HG03520 (cell line): ENCODE results near the gene HOXA3.

Experiments
- ATAC-seq: cut with Tn5 transposase; IDR thresholded peaks from one replicate; pipeline ENCODE4 v1.9.1; 2021; ENCODE audit warnings: mild to moderate bottlenecking, moderate library complexity; ENCODE audit not compliant: unreplicated experiment

Gene HOXA3

DNA sequence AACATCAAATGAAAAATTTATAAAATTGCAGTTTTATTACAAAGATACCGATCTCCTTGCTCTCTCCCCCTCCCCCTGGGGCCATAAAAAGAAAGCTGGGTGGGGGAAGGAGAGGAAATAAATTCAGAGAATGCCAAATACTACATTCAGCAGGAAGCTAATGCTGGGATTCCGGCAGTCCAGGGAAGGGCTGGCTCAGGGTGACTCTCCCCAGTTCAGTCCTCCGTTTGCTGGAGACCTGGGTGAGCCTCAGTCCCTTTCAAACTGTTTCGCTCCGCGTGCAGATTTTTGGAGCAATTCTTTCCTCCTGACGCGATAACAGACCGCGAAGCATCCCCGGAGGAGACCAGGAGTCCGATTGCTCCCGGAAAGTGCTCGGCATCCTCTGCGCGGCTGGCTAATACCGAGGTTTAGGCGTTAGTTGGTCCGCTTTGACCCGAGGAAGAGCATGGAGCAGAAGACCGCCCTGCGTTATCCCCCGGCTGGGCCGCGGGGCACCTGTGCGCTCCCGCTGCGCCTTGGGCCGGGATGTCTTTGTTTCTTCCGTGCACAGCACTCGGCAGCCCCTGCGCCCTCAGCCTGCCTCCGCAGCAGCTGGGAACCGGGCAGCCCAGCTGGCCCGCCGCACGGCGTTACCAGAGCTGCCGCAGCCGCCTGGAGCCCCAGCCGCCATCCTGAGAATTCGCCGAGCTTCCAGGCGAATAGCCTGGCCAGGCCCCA, 46.0 kb downstream of the HOXA3 start:
- ATAC-seq: no peak

DNA sequence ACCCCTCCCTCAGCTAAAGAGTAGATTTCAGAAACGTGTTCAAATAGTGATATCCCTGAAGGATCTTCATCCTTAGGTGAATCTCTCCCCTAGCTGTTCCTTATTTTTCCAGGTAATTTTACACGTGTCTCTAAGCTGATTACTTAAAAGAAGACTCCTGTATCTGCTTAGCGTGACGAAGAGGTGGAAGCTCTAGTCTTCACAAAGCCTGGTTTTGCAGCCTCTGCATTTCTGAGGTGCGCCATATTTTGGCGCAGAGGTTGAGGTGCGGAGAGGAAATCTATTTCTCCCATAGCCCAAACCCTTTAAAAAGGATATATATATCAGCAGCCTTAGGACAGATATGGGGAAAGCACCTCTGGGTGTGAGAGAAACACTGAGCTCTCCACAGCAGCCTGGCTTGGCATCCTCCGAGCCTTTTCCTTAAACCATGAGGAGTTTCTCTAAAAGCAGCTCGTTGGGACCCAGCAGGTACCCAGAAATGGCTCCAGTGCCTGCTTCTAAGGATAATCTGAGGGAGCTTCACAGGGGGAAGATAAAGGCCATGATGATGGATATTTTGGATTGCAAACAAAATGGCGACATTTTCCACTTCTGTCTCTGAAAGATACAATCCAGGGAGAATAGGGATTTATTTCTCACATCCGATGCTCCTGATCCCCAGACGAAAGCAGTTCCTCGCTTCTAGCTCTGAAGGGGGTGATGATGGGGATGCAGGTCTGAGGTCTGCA, 46.9 kb downstream of the HOXA3 start:
- no peak for ATAC-seq

DNA sequence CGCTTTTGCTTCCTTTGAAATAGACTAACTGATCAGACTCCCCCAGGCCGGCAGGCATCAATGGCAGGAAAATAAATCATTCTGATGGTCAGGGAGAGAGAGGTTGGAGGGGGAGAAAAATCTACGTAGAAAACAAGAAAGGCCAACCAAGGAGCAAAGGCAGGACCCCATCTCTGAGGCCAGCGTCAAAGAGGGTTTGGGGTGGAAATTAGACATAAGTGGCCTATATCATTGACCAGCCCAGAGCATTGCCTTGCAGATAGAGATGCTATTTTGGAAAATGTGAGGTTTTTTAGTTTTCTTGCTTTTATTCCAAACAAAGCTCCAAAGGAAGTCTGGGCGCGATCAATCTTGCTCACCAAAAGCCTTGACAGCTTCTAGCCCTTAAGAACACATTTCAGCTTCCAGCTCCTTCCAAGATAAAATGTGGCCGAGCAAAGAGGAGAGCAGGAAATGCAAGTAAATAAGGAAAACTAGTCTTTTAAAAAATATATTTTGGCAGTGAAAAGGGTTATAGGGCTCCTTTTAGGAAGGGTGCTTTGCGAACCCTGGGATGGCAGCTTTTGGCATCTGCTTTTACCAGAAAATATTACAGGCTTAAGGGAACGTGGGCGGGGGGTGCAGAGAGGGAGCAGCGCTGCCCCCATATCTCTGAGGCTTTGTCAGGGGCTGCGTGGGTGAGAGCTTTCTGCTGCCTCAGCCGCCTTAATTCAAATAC, 47.9 kb downstream of the HOXA3 start:
- ATAC-seq: no peak

DNA sequence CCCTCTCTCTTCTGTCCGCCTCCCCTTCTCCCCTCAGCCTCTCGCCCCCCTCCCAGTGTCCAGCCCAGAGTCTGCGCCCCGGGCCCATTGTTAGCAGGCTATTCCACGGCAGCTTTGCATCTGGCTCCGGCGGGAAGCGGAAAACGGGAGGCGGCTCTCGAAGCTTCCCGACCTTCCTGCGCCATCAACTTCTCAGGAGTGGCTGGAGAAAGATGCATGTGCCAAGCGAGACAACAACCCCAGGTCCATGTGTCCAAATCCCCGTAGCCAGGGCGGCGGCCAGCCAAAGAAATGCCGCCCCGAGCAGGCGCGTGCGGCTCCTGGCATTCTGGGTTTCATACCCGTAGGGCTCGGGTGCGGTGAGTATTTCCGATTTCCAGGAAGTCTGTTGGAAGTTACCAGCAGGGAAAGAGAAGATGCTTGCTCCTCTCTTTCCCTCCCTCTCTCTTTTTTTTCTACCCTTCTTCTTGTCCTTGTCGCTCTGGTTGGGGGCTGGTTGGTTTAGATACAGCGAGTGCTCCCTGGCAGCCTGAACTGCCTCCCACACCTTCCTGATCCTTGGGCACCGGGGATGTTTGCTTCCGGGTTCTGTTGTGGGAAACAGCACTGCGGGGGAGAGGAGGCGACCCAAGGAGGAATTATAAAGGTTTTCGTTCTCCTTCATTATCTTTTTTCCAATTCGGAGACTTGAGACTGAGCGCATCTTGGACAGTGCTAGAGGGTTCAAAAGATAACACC, 48.7 kb downstream of the HOXA3 start:
- no peak for ATAC-seq

DNA sequence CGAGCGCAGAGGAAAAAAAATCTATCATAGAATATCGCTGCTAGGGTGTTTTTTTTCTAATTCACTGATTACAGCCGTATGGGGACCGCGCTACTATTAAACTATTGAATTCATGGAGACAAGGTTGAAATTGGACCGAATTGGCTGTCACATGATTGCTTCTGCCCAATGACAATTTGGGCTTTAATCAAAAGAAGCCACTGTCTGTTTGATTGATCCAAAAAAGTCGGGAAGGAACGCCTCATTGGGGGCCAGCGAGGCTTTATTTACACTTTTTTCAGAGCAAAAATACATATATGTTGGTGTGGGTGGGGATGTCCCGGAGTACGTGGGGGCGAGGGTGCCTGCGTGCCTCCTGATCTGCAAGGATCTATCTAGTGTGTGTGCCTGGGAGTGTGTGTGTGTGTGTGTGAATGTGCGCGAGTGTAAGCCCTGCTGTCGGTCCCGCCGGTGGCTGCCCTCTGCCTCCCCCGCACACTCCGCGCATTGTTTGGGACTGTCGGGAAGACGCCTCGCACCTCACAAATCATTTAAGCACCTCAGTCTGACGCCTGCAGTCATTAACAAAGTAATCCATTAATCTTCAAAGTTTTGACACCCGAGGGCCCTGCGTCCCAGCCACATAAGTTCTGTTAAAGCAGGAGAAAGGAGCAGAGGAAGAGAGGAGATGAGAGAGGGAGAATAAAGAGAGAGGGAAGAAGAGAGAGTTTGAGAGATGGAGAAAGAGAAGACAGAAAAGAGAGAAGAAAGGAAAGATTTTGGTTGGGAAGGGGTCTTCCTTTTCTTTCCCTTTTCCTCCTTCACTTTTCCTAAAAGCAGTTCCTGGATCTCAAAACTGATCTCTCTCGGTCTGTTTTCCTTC, 49.6 kb downstream of the HOXA3 start, which contains the start of gene HOXA2:
TSS of gene HOXA2 (minus strand) at position 103 of the 862 bp plus-strand sequence. CDS start 183 bp downstream, outside the sequence.
- no peak for ATAC-seq

DNA sequence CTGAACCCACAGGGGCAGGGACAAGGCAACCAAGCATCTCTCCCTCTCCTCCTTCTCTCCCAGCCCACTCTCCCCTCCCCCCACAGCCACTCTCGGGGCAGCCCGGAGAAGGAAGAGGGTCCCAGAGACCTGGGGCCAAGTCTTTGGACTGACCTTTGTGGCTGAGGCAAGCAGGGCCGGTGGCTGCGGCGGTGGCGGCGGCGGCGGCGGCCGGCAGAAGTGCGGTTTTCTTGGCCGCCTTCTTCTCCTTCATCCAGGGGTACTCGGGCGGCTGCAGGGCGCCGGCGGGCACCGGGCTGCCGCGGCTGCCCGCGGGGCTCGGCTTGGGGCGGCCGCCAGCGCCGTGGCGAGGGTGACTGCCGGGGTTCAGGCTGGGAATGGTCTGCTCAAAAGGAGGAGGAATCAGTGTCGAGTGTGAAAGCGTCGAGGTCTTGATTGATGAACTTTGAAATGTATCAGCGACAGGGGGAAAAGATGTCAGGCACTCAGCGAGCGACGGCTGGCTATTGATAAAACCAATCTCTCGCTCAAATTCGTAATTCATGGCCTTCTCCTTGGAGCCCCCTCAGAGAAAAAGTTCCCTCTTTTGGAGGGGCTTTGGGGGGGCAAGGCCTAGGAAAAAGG, 50.3 kb downstream of the HOXA3 start:
- ATAC-seq: no peak

DNA sequence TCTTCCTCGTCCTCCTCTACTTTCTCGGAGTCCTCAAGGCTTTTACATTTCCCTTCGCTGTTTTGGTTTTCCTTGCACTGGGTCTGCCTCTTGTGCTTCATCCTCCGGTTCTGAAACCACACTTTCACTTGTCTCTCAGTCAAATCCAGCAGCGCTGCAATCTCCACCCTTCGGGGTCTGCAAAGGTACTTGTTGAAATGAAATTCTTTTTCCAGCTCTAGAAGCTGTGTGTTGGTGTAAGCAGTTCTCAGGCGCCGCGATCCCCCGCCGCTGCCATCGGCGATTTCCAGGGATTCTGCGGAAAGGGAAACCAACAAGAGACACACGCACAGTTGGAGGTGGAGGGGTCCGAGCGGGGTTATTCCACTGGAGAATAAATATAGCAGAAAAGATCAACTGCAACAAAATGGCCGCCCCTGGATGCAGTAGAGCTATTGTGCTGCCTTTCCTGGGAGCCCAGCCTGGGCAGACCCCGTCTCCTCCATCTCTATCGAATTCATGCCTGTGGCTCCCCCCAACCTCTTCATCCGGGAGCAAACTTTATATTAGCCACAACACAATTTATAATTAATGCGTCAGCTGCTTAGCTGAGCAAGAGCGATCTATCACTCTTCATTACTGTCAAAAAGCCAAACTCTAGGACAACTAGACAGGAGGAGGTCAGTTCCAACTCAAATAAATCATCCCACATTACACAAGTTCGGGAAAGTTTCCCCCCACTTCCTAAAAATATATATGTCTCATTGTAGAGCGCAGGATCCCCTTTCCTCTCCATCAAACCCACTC, 51.0 kb downstream of the HOXA3 start:
- ATAC-seq: no peak

DNA sequence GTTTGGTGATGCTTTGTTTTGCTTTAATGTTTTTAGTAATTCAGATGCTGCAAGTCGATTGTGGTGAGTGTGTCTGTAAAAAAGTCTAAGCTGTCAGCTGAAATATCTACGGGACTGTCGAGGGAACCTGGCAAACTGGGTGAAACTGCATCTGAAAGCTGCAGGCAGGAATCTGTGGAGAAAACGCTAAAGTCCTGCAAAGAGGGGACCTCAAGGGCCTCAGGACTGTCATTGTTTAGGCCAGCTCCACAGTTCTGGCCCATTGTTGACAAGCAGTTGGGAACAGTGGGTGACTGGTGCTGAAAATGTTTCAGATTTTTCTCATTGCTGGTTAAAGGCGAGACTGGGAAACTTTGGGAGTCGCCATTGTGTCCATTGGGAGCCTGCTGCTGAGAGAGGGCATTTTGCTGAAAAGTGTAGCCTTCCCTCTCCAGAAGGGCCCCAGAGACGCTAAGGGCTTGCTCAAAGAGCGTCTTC, 51.7 kb downstream of the HOXA3 start:
- ATAC-seq: no peak

DNA sequence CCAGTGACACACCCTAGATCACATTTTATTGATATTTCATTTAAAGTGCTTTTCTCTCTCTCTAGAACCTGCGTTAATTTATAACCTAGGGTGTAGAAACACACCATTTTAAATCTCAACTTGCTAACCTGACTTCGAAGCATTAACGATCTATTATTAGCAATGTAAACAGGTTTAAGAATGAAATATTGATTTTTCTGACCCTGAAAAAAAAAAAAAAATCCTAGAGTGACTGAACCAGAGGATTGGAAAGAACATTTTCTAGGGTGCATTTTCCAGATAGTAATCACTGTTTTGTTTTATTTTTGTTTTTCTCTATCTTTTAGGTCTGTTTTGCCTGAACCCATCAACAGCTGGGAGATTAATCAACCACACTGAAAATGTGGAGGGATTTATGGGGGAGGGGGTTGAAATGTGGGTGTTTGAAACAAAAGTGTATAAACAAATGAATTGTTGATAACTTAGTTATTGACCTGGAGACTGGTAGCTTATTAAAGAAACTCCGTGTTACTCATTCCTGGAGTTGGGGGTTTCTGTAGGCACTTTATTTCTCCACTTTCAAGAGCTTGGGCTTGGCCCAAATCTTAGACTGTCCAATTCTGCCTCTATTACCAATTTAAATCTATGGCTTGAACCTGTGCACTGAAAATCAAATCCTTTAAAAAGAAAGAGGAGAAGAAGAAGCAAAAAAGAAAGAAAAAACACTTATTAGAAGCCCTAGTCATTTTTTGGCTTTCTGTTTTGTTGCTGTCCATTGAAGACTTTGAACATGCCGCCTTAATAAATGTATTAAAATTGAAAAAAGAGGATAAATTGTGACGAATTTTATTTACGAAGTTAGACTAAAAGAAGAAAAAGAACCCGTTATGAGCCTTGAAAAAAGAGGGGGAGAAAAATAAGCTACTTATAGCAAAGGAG, 52.7 kb downstream of the HOXA3 start:
- no peak for ATAC-seq

DNA sequence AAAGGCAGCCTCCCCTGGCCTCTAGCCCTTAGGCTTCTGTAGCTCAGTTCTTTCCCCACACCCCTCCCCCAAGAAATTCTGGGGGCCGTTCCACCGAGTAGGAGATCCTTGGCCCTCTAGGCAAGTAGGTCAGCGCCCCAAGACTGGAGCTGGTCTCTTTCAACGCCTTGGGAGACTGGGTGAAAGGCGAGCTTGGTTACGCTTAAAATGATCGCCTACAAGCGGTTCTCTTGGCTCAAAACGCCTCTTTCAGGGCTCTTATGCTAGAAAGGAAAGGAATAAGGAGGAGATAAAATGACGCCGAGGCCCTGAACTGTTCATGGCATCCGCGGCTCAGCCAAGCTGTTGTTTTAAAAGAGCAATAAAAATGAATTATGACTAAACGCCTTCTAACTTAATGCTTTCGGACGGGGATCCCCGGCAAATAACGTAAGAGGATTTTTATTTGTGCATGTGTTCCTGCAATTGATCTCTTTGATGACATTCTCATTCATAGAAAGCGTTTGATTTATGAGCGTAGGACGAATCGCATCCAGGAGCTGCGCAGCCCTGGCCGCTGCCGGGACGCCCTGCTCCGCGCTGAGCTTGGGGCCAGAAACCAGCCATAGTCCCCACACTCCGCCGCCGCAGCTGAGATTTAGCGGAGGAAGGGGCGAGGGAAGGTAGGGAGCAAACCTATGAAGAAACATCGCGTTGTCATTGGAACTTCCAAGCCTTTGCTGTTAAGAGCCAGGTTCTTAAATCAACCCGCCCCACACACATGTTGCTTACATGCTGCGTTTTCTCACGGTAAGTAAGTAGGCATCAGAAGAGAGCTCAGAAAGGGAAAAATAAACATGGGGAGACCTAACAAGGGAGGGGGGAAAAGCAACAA, 53.6 kb downstream of the HOXA3 start:
- ATAC-seq: no peak

DNA sequence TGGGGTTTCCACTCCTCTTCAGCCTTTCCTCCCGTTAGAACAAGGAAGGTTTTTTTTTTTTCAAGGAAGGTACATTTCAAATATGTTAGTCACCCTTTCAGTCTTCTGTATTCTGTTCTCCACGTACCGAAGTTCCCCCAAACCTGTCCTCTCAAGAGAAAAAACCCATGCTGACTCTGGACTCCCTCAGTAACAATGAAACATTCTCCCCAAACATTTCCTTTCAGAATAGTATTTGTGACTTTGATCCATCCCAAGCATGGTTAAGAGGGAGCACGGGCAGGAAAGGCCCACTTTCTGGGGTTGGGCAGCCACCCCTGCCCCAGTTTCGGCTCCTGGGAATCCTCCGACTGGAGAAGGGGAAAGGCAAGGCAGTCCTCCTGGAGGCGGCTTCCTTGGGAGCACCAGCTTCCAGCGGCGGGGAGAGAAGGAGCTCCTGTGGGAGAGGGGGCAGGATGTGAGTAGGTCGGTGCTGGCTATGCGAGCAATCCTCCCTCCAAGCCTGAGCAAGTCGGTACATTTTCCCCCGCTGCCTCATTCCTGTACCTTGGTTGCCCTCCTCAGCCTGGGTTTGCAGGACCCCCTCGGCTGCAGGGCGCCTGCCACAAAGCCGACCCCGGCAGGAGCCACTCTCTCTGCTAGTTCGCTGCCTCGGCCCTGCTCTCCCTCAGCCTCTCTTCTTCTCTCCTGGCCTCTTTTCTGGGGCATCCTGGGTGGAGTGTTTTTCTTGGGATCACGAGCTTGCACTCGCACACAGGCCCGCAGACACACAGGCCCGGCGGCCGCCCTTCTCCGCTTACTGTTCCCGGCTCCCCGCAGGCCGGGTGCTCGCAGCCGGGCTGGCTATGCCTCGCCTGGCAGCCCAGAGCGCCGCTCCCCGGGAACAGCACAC, 54.5 kb downstream of the HOXA3 start:
- ATAC-seq: no peak

DNA sequence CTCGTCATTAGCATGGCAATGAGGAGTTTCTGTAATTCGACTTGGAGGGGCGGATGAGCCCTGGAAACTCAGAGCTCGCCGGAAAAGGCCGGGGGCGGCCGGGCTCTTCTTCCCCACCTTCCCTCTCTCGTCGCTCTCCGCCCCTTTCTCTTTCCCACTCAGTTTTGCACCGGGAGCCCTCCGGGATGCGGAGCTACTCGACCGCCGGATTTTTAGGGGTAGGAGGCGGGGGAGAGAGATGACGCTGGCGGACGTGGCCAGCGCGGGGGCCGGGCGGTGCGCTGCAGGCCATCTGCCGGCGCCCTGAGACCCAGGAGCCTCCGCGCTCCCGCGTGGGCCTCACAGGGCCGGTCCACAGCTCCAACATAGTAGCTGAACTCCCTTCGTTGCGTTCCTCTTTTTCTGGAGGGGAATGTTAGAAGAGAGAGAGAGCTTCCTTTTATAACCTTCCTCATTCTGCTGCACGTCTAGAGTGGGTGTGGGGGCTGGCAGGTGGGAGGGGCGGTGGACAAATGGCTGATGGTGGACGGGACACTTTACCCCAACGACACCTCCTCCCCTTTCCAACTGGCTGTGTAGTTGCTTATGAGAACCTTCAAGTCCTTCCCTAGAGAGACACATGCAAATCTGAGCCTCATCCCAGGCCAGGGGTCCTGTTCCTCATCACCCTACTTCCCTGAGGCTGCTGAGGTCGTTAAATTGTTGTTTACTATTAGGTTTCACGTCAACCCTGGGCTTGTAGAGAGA, 55.4 kb downstream of the HOXA3 start:
- no peak for ATAC-seq

DNA sequence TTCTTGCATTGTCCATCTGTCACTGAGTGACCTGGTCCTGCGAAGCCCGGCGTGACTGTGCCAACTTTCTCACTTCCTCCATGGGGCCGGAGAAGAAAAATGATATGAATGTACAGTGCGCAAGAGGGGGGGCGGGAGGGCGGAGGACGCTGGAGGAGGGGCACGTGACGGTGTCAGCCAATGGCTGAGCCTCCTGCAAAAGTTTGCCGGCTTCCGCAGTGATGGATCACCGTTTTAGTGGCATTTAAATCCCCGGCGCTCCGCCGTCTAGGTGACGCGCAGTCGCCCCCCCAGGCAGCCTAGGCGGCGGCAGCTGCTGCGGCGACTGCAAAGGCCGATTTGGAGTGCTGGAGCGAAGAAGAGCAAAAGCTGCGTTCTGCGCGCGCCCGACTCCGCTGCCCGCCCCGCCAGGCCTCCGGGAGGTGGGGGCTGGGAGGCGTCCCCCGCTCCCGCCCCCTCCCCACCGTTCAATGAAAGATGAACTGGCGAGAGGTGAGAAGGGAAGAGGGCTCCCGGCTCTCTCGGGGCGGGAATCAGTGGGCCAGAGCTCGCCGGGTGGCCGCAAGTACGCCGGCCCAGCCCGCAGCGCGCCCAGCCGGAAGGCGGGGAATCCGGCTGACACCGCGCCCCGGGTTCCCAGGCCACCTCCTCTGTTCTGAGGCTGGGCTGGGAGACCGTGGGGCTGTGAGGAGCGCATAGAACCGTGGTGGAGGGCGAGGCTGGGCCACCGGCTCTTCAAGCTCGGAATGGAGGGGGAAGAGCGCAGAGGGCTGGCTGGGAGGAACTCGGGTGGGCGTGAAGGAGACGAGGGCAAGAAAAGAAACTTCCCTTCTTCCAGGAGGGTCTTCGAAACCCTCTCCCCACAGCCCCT, 56.3 kb downstream of the HOXA3 start, which contains the start of gene HOXA1:
TSS of gene HOXA1 (minus strand) at position 104 of the 871 bp plus-strand sequence. CDS start at position 16, 88 bp downstream.
- ATAC-seq: peak; percentile 80
